Stimulated activated CD4-positive, alpha-beta T cell treated with anti-CD3 and anti-CD28 coated beads, Interleukin-12 subunit alpha, Interleukin-12 subunit beta, amount 100 ng/mL, for 24 hours (primary cell): ENCODE data around the gene PIK3AP1.
A peak's percentile ranks its signal among the peaks of the same experiment; 100 is the strongest.

Experiments
- DNase-seq, 2 experiments: peaks; one replicate each; pipeline ENCODE4 v3.0.0-alpha.2; 2020; ENCODE audit warnings: low read depth in 2 of 2

PIK3AP1 gene

DNA sequence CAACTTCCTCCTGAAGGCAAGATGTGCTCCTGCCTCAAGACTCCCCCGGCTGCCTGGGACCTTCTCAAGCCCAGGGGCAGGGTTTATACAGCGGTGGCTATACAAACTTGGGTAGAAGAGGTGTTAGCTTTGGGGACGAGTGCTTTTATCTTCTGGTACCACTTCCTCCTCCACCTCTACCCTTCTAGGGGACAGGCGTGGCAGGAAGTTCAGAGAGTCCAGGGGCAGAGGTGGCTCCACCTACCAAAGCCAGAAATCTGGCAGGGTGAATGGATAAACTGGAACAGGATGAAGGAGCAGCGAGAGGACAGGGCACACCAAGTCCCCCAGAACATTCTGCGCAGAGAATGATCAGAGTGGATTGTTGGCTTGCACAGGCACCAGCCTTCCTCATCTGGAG lies 109.5 kb downstream of the PIK3AP1 start:
- no peak for DNase-seq

GRCh38 chr10:96609510-96609909 lies 110.8 kb downstream of the PIK3AP1 start:
- no peak for DNase-seq

DNA sequence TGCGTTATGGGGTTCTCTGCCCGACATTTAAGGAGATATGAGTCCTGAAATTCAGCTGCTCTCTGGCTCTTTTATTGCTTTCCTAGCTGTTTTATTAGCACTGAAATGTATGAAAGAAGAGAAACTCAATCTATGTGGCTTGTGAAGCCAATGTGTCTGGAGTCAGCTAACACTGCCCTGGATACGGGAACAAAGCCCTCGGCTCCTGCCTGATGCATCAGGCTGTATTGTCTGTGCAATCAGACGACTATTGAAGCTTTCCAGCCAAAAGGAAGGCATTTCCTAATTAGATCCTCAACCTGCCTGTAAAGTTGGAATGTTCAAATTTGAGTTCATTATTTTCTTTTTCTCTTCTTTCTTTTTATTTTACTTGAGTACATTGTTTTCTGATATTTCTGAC lies 111.5 kb downstream of the PIK3AP1 start:
- no peak for DNase-seq

DNA sequence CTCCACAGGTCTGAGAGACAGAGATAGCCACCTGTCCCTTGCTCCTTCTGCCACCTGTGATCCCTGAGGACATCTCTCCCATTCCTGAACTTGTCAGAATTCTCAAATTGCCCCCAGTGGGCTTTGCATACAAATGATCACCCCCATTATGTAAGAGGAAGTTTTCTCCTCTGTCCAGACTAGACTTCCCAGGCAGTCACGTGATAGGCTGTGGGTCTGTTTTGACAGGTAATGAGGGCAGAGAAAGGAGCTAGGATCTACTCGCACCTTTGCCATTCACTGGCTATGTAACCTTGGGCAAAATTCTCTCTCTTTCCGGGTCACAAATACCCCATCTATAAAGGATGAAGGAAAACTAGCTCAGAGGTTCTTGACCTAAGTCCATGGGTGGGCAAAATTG lies 112.1 kb downstream of the PIK3AP1 start:
- DNase-seq = no peak

GRCh38 chr10:96606946-96607345 lies 113.4 kb downstream of the PIK3AP1 start:
- DNase-seq = no peak

- DNase-seq = no peak
These were observed 114.1 kb downstream of the PIK3AP1 start for GRCh38 chr10:96606216-96606615.

DNA sequence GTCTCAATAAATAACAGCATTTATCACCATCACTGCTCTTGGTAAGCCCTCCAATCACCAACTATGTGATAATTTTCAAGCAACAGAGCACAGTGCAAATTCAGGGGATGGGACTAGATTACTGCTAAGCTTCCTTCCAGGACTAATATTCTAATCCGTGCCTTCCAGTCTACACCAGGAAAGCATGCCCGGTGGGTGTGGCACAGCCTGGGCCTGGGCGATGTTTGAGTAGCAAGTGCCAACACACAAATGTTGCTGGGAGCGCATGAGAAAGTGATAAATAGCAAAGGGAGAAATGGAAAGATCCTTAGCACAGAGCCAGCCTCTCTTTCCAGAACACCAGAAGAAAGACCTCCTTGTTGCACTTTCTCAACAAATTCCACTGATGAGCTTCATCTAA lies 120.0 kb downstream of the PIK3AP1 start:
- DNase-seq = no peak

DNA sequence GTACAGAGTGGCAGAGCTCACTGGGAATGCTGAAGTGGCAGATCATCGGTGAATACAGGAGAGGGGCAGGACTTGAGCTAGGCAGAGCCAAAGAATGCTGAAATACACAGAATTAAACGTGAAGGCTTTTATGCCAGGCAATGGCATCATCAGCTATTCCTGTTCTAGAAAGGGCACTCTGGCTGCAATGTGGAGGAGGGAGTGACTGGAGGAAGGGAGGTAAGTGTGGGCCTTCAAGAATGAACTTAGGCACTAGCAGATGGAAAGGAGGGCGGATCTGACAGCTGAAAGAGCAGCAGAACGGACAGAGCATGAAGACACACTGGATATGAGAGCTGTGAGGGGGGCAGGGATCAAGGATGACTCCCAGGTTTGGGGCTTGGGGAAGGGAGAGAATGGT lies 121.5 kb downstream of the PIK3AP1 start:
- DNase-seq = no peak

DNA sequence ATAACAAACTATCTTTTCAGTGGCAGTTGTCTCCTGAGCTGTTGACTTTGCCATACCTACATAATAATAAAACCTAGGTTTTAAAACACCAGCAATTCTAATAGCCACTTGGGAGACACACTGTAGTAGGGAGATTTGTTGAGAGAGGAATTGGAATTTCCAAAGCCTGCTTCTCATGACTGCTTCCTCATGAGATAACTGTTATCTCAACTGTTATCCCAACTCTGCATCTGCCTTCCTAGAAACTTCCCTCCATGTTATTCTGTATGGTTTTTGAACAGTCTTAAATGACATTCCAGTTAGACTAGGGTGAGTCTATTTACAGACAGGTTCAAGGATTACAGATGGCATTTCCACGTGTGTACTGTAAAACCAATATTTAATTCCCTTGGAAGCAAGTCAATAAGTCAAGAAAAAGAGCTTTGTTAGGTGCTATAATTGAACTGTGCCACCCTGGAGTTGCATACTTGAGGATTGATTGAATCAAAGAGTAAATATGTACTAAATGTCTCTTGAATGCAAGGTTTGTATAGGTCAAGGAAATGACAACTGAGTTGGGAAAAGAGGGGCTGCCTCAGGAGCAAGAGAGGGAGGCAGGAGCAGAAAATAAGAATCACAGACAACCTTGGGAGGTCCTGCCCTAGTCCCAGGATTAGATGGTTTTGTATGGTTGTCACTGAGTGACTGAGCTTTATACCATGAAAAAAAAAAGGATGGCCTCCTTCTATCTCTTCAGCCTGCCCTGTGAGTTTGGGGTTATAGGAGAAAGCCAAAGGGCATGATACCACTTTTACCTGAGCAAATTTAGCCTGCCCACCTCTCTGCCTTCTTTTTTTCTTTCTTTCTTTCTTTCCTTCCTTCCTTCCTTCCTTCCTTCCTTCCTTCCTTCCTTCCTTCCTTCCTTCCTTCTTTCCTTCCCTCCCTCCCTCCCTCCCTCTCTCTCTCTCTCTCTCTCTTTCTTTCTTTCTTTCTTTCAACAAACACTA lies 123.6 kb downstream of the PIK3AP1 start:
- no peak for DNase-seq

GRCh38 chr10:96595741-96596140 lies 124.6 kb downstream of the PIK3AP1 start:
- DNase-seq = no peak

DNA sequence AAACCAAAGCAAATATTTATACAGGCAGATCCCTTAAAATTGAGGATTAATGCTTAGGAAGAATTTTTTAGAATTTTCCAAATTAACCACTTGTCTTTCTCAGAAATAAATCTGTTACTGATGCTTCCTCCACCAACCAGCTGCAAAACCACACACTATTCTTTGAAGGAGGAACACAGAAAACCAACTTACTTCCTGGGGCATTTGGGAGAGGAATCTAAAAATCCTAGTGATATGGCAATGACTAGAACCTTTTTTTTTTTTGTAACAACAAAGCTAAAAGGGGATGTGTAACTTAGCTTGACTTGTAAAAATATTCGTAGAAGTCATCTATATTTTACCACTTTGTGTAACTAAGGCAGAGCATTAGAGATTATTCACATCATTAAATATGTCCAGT lies 128.4 kb downstream of the PIK3AP1 start:
- no peak for DNase-seq

GRCh38 chr10:96588616-96589419 lies 131.5 kb downstream of the PIK3AP1 start:
- DNase-seq = no peak

DNA sequence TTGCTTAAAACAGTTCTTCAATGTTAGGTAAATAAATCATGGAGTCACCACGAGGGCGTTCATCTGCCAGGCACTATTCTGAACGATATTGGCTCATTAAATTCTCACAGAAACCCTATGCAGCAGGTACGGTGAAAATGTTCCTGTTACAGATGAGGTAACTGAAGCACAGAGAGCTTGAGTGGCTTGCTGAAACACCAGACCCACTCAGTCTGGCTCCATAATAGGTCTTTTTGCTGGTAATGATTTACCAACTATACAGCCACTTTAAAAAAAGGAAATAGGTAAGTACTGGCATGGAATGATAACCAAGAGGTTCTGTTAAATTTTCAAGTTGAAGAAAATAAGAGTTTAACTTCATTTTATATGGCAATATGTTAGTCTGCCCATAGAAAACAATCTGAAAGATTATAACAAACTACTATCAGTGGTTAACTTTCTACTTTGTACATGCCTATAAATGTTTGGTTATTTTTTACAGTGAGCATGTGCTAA lies 132.2 kb downstream of the PIK3AP1 start:
- DNase-seq = no peak

GRCh38 chr10:96587264-96588059 lies 132.9 kb downstream of the PIK3AP1 start:
- peak; percentile 8 to 13 for DNase-seq

DNA sequence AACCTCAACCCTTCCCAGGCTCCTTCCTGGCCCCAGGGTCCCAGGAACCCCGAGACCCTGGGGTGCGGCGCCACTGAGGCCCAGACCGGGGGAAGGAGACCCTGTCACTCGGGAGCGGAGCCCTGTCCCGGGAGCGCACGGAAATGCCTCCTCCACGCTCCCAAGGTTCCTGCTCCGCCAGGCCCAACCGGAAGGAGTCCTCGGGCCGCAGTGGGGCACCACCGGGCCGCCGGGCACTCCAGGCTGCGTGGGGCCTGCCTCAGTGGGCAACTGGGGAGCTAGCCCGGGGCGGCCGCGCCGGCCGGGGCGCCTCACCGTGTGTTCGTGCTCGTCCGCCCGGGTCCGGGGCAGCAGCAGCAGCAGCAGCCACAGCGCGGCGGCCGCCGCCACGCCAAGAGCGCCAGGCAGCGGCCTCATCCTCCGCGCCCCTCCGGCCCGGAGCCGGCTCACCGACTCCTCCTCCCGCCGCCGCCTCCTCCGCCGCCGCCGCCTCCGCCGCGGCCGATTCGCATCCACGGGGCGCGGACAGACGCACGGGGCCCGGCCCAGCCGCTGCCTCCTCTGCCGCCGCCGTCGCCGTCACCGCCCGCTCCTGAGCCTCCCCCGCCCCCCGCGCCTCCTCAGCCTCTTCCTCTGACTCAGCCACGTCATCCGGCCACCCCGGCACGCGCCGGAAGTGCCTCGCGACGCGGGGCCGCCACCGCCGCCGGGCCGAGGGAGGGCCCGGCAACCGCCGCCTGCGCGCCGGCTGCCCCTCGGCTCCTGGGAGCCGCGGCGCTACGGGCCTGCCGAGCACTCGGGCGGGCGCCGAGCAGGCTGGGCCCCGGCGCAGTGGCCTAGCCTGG lies 133.7 kb downstream of the PIK3AP1 start, which contains the start of gene TM9SF3:
Gene TM9SF3, minus strand, starts transcription at position 594 of the 845 bp plus-strand sequence. Its CDS starts 177 bp downstream, at position 417.
- peak; percentile 81 to 88 for DNase-seq

- DNase-seq = no peak
These were observed 134.4 kb downstream of the PIK3AP1 start for GRCh38 chr10:96585736-96586418.

GRCh38 chr10:96584474-96584873 lies 135.8 kb downstream of the PIK3AP1 start:
- DNase-seq = no peak

GRCh38 chr10:96584035-96584434 lies 136.3 kb downstream of the PIK3AP1 start:
- DNase-seq = no peak

DNA sequence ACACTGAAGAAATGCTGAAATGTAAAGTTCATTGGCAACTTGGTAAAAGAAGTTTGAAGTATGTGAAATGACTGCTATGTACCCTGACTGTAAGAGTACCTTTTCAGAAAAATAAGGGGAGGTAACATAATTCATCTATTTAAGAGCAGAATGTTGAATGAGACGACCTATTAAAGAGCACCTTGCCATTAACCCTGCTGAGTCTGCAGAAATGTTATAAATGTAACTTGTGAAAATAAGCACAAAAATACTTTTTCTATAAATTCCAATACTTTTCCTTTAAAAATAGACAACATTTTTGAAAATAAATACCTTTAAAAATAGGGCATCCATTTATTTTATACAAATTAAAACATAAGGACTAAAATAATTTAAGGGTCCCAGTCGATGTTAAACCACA lies 141.2 kb downstream of the PIK3AP1 start:
- DNase-seq = no peak

DNA sequence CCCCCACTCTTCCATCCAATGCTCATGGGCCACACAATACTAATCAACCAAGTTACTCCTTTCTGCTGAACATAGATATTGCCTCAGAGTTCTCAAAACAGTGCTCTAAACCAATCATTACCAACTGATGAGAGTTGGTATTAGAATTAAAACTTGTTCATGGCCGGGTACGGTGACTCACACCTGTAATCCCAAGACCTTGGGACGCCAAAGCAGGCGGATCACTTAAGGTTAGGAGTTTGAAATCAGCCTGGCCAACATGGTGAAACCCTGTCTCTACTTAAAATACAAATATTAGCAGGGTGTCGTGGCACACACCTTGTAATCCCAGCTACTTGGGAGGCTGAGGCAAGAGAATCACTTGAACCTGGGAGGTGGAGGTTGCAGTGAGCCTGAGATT lies 141.7 kb downstream of the PIK3AP1 start:
- DNase-seq = no peak
